H1 (cell line): ENCODE data around the gene DNAJC27. TPM values are rescaled to one million over a fixed set of nuclear protein-coding genes. Genes with fewer than 3 reads are reported as not detected.

ENCODE experiments used
- CHD2 ChIP-seq: IDR thresholded peaks from 2 replicates; pipeline ENCODE4 v1.6.1; 2012; ENCODE audit warnings: low read length, improper control_type of control experiment
- RBBP5 ChIP-seq: IDR thresholded peaks from 2 replicates; pipeline ENCODE4 v1.7.1; 2012; ENCODE audit warnings: low read depth, mild to moderate bottlenecking, inconsistent platforms, low read length, moderate library complexity, borderline replicate concordance
- RNF2 ChIP-seq: fragments of 200-900, 300-1000 bp; sonication (generic); IDR thresholded peaks from 2 replicates; pipeline ENCODE4 v1.7.1; 2016; ENCODE audit warnings: borderline replicate concordance, low read depth, mild to moderate bottlenecking, antibody characterized with exemption, low read length; ENCODE audit not compliant: poor library complexity, severe bottlenecking; ENCODE audit errors: missing control alignments
- SIN3A ChIP-seq, 2 experiments: IDR thresholded peaks in 1 of 2; conservative IDR thresholded peaks in 1 of 2; 2 replicates each; pipeline ENCODE4 v1.6.1; 2011 to 2012; ENCODE audit warnings: low read length in 2 of 2, improper control_type of control experiment in 1 of 2, low read depth in 1 of 2, mild to moderate bottlenecking in 1 of 2
- polyA plus RNA-seq, 7 experiments: library from polyadenylated mRNA; depleted of rRNA in 3 of 7; stranded (reverse) in 5 of 7; unstranded in 2 of 7; fragments of >200 nt in 5 of 7; fragments of 200-250 nt in 2 of 7; gene quantifications; 1 replicate in 5 of 7; 2 replicates in 1 of 7; 4 replicates in 1 of 7; pipeline versions ENCODE4 v1.2.1 to v1.2.3, GENCODE V29; 2011 to 2013; ENCODE audit warnings: missing spikeins in 2 of 7, mixed read lengths in 2 of 7
- total RNA-seq: library from RNA; stranded (reverse); fragmentation: NEBNext Ultra II Directional; extraction: Animal tissue kit (Norgen Biotek cat#: 25700); gene quantifications from 2 replicates; pipeline ENCODE4 v1.2.1, GENCODE V29; 2021
- TF ChIP-seq, protein P1 (sequence below): fragments of 300-600 bp; sonication (generic); IDR thresholded peaks from 2 replicates; pipeline ENCODE4 v1.7.1; 2012; ENCODE audit warnings: low read length, moderate library complexity, mild to moderate bottlenecking, inconsistent platforms; ENCODE audit not compliant: insufficient replicate concordance

DNAJC27 gene
- total and polyA plus RNA-seq, 2 of the 8 experiments (the other 6 are each of a cell fraction or from before 2014, with no cell fraction given), result 1.4 to 4.5 TPM

DNA sequence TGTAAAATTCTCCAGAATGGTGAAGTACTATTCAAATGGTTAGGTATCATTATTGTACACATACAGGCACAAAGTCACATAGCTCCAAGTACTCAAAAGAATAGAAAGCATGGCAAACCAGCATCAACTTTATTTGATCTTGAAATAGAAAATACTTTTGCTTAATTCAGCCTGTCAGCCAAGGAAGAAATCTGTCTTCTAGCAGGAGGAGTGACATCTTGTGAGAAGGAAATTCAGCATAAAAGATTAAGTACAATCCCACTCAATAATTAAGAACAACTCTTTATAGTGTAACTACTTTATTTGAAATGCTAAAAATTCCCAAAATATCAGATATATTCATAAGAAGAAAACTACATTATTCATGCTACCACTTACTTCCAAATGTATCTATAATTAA, 15.8 kb downstream of the DNAJC27 start (continued):
- TF ChIP-seq, protein P1, sequence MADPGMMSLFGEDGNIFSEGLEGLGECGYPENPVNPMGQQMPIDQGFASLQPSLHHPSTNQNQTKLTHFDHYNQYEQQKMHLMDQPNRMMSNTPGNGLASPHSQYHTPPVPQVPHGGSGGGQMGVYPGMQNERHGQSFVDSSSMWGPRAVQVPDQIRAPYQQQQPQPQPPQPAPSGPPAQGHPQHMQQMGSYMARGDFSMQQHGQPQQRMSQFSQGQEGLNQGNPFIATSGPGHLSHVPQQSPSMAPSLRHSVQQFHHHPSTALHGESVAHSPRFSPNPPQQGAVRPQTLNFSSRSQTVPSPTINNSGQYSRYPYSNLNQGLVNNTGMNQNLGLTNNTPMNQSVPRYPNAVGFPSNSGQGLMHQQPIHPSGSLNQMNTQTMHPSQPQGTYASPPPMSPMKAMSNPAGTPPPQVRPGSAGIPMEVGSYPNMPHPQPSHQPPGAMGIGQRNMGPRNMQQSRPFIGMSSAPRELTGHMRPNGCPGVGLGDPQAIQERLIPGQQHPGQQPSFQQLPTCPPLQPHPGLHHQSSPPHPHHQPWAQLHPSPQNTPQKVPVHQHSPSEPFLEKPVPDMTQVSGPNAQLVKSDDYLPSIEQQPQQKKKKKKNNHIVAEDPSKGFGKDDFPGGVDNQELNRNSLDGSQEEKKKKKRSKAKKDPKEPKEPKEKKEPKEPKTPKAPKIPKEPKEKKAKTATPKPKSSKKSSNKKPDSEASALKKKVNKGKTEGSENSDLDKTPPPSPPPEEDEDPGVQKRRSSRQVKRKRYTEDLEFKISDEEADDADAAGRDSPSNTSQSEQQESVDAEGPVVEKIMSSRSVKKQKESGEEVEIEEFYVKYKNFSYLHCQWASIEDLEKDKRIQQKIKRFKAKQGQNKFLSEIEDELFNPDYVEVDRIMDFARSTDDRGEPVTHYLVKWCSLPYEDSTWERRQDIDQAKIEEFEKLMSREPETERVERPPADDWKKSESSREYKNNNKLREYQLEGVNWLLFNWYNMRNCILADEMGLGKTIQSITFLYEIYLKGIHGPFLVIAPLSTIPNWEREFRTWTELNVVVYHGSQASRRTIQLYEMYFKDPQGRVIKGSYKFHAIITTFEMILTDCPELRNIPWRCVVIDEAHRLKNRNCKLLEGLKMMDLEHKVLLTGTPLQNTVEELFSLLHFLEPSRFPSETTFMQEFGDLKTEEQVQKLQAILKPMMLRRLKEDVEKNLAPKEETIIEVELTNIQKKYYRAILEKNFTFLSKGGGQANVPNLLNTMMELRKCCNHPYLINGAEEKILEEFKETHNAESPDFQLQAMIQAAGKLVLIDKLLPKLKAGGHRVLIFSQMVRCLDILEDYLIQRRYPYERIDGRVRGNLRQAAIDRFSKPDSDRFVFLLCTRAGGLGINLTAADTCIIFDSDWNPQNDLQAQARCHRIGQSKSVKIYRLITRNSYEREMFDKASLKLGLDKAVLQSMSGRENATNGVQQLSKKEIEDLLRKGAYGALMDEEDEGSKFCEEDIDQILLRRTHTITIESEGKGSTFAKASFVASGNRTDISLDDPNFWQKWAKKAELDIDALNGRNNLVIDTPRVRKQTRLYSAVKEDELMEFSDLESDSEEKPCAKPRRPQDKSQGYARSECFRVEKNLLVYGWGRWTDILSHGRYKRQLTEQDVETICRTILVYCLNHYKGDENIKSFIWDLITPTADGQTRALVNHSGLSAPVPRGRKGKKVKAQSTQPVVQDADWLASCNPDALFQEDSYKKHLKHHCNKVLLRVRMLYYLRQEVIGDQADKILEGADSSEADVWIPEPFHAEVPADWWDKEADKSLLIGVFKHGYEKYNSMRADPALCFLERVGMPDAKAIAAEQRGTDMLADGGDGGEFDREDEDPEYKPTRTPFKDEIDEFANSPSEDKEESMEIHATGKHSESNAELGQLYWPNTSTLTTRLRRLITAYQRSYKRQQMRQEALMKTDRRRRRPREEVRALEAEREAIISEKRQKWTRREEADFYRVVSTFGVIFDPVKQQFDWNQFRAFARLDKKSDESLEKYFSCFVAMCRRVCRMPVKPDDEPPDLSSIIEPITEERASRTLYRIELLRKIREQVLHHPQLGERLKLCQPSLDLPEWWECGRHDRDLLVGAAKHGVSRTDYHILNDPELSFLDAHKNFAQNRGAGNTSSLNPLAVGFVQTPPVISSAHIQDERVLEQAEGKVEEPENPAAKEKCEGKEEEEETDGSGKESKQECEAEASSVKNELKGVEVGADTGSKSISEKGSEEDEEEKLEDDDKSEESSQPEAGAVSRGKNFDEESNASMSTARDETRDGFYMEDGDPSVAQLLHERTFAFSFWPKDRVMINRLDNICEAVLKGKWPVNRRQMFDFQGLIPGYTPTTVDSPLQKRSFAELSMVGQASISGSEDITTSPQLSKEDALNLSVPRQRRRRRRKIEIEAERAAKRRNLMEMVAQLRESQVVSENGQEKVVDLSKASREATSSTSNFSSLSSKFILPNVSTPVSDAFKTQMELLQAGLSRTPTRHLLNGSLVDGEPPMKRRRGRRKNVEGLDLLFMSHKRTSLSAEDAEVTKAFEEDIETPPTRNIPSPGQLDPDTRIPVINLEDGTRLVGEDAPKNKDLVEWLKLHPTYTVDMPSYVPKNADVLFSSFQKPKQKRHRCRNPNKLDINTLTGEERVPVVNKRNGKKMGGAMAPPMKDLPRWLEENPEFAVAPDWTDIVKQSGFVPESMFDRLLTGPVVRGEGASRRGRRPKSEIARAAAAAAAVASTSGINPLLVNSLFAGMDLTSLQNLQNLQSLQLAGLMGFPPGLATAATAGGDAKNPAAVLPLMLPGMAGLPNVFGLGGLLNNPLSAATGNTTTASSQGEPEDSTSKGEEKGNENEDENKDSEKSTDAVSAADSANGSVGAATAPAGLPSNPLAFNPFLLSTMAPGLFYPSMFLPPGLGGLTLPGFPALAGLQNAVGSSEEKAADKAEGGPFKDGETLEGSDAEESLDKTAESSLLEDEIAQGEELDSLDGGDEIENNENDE, result no peak
- TF ChIP-seq RBBP5 (no peak), CHD2 (no peak), RNF2 (no peak), SIN3A (conservative IDR thresholded peaks at IDR 0.05 in 1 of 2, IDR thresholded peaks at IDR 0.05 in 1 of 2; ENCODE audit: low read depth in 1 of 2, low read length in 2 of 2) (no peak)
